Mucosa of stomach (tissue), 1 donor: Measurements from ENCODE around the gene FTCD.

Experiments used
- H3K27me3 ChIP-seq: one replicate; pipeline ENCODE4 v1.7.0; 2013; ENCODE audit warnings: mild to moderate bottlenecking, low read length; ENCODE audit not compliant: control insufficient read depth, insufficient read depth
- H3K36me3 ChIP-seq: one replicate; pipeline ENCODE4 v1.7.0; 2013; ENCODE audit warnings: low read length; ENCODE audit not compliant: control insufficient read depth, insufficient read depth
- H3K4me1 ChIP-seq: one replicate; pipeline ENCODE4 v1.7.0; 2013; ENCODE audit warnings: mild to moderate bottlenecking, low read length; ENCODE audit not compliant: control insufficient read depth, insufficient read depth
- H3K4me3 ChIP-seq: one replicate; pipeline ENCODE4 v1.7.0; 2013; ENCODE audit warnings: low read length
- H3K9ac ChIP-seq: one replicate; pipeline ENCODE4 v1.7.0; 2013; ENCODE audit warnings: mild to moderate bottlenecking, low read length, moderate library complexity
- H3K9me3 ChIP-seq: one replicate; pipeline ENCODE4 v1.7.0; 2013; ENCODE audit warnings: mild to moderate bottlenecking, low read length, moderate library complexity; ENCODE audit not compliant: control insufficient read depth
- donor health status: Pancreatic carcinoma.

The FTCD gene

GRCh38 chr21:46161633-46162592, 6.5 kb upstream of the FTCD start:
- H3K36me3 ChIP-seq = no peaks in the 10 kb centered on the region
- H3K9me3 ChIP-seq = no peaks in the 10 kb centered on the region
- H3K4me3 ChIP-seq = no peak overlapping the region
- H3K9ac ChIP-seq = no peak overlapping the region
- no peaks in the 10 kb centered on the region for H3K27me3 ChIP-seq
- H3K4me1 ChIP-seq = no peaks in the 10 kb centered on the region

GRCh38 chr21:46160907-46161632, 5.7 kb upstream of the FTCD start:
- Histone ChIP-seq H3K27me3 (no peaks in the 10 kb centered on the region), H3K9me3 (no peaks in the 10 kb centered on the region), H3K4me1 (no peaks in the 10 kb centered on the region), H3K4me3 (no peak overlapping the region), H3K36me3 (no peaks in the 10 kb centered on the region), H3K9ac (no peak overlapping the region)

DNA sequence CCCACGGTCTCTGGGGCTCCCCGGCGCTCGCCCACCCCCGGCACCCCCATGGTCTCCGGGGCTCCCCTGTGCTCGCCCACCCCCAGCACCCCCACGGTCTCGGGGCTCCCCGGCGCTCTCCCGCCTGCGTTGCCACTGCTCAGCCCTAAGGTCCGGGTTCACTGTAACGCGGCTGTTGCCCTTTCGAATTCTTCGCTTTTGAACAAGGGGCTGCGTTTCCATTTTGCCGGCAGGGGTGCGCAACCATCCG, 5.2 kb upstream of the FTCD start:
- no peaks in the 10 kb centered on the region for H3K9me3 ChIP-seq
- no peak overlapping the region for H3K9ac ChIP-seq
- H3K4me1 ChIP-seq = no peaks in the 10 kb centered on the region
- no peaks in the 10 kb centered on the region for H3K36me3 ChIP-seq
- no peak overlapping the region for H3K4me3 ChIP-seq
- no peaks in the 10 kb centered on the region for H3K27me3 ChIP-seq

DNA sequence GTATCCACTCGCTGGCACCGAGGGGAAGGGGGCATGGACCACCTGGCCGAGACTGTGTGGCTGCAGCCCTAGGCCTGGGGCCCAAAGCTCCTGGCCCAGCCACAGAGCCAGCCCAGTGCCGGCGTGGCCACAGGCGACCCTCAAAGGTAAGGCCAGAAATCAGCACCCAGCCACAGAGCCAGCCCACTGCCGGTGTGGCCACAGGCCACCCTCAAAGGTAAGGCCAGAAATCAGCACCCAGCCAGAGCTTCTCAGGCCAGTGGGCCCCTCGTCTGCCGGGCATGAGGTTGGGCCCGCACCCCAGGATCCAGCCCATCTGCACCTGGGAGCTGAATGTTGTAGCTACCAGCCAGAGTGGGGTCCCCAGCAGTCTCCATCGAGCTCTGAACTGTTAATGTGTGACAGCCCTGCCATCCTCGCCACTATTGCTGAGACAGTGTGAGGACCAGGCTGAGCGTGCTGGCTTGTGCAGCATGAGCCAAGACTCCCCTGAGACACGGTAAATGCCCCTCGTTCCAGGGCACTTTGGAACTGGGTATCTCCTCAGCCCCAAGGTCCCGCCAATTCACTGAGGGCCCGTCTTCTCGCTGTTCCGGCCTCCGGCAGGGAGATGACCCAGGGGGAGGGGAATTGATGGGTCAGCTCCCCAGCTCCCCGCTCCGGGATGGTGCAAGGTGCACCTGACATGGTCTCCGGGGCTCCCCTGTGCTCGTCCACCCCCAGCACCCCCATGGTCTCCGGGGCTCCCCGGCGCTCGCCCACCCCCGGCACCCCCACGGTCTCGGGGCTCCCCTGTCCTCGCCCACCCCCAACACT, 4.7 kb upstream of the FTCD start:
- Histone ChIP-seq H3K9me3 (no peaks in the 10 kb centered on the region), H3K27me3 (no peaks in the 10 kb centered on the region), H3K4me1 (no peaks in the 10 kb centered on the region)

DNA sequence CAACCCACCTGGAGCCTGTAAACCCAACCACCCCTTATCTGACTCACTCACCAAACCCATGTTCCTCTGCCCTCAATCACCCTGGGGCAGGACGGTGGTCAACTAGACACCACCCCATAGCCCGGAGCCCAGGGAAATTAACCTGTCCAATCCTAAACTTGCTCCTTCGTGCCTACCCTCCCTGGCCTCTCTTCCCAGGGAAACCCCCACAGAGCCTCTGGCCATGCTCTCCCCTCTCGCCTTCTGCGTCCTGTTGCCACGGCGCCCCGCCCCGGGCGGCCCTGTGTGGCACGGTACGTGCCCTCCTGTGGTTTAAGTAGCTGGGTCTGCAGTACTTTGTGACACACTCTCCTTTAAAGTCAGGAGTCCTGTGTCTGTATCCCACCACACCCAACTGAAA, 4.0 kb upstream of the FTCD start:
- Histone ChIP-seq H3K4me1 (no peaks in the 10 kb centered on the region), H3K9me3 (no peaks in the 10 kb centered on the region), H3K4me3 (no peak overlapping the region), H3K27me3 (no peaks in the 10 kb centered on the region), H3K9ac (no peak overlapping the region), H3K36me3 (no peaks in the 10 kb centered on the region)

More for the DNA sequence above, 4.7 kb upstream of the FTCD start:
- H3K4me3 ChIP-seq = no peak overlapping the region
- H3K9ac ChIP-seq = no peak overlapping the region
- no peaks in the 10 kb centered on the region for H3K36me3 ChIP-seq

DNA sequence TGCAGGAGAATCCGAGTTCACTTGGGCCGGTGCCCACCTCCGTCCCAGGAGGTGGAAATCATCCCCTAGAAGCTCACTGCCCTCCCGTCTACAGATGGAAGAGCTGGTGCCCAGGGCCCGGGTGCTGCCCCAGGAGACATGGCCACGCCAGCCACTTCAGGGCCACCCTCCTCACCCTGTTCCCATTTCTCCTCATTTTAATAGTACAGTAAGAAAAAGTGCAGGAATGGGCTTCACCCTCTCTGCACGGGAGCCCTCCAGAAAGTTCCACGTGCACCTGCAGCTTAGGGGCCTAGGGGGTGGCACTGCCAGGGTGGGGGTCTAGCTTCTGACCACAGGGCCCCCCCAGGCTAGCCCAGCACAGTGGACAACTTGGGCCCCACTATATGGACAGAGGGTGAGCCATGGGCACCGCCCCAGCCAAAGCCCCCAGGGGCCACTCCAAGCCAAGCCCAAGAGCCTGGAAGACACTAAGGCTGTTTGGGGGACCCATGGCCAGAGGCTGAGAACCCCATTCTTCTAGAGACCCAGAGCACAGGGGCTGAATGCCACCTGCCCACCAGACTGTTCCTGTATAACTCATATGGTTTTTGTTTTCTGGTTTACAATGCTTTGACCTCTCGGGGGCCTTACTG, 3.4 kb upstream of the FTCD start:
- H3K36me3 ChIP-seq = no peaks in the 10 kb centered on the region
- H3K9ac ChIP-seq = no peak overlapping the region
- no peaks in the 10 kb centered on the region for H3K9me3 ChIP-seq
- no peaks in the 10 kb centered on the region for H3K4me1 ChIP-seq
- H3K4me3 ChIP-seq = no peak overlapping the region
- no peaks in the 10 kb centered on the region for H3K27me3 ChIP-seq

GRCh38 chr21:46157987-46158451, 2.6 kb upstream of the FTCD start:
- Histone ChIP-seq H3K4me1 (peaks cover 7% of the 10 kb centered on the region), H3K4me3 (no peak overlapping the region), H3K27me3 (no peaks in the 10 kb centered on the region), H3K9ac (no peak overlapping the region), H3K36me3 (no peaks in the 10 kb centered on the region), H3K9me3 (no peaks in the 10 kb centered on the region)

- H3K9ac ChIP-seq = no peak overlapping the region
- no peaks in the 10 kb centered on the region for H3K27me3 ChIP-seq
- no peak overlapping the region for H3K4me3 ChIP-seq
- H3K36me3 ChIP-seq = no peaks in the 10 kb centered on the region
- no peaks in the 10 kb centered on the region for H3K9me3 ChIP-seq
- peaks cover 10% of the 10 kb centered on the region for H3K4me1 ChIP-seq
These were observed 2.1 kb upstream of the FTCD start for GRCh38 chr21:46157396-46157986.

DNA sequence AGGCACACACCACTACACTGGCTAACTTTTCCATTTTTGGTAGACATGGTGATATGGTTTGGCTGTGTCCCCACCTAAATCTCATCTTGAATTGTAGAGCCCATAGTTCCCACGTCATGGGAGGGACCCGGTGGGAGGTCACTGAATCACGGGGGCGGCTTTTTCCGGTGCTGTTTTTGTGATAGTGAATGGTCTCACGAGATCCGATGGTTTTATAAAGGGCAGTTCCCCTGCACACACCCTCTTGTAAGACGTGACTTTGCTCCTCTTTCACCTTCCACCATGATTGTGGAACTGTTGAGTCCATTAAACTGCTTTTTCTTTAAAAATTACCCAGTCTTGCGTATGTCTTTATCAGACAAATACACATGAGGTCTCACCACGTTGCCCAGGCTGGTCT, 1.3 kb upstream of the FTCD start:
- Histone ChIP-seq H3K9me3 (no peaks in the 10 kb centered on the region), H3K9ac (no peak overlapping the region), H3K4me3 (no peak overlapping the region), H3K4me1 (peaks cover 10% of the 10 kb centered on the region), H3K36me3 (no peaks in the 10 kb centered on the region), H3K27me3 (no peaks in the 10 kb centered on the region)

GRCh38 chr21:46156378-46156645, 933 bp upstream of the FTCD start:
- Histone ChIP-seq H3K4me3 (no peak overlapping the region), H3K27me3 (no peaks in the 10 kb centered on the region), H3K36me3 (no peaks in the 10 kb centered on the region), H3K9ac (no peak overlapping the region), H3K9me3 (no peaks in the 10 kb centered on the region), H3K4me1 (peaks cover 10% of the 10 kb centered on the region)

DNA sequence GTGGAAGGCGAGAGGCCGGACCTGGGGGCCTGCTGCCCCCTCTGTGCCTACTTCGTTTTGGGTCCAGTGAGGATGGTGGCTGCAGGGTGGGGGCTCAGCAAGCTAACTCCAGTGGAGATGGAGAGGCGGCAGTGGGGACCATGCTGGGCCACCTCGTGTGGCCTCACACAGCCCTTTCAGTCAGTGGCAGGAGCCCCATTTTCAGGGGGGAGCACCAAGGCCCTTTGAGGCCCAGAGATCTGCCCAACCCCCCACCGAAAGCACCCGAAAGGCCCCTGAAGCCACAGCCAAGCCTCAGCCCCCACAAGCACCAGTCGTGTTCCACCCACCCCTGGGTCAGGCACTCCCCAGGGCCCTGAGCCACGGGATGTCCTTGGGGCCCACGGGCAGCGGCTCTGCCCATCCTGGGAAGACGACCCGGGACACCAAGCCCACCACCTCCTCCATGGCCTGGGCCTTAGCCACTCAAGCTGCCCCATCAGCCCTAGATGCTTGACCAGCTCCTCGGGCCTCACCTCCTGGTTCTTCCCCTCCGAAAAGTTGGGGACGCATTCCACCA, 345 bp downstream of the FTCD start:
- H3K27me3 ChIP-seq = no peaks in the 10 kb centered on the region
- H3K4me1 ChIP-seq = peaks cover 10% of the 10 kb centered on the region
- H3K9ac ChIP-seq = no peak overlapping the region
- H3K36me3 ChIP-seq = no peaks in the 10 kb centered on the region
- no peaks in the 10 kb centered on the region for H3K9me3 ChIP-seq
- H3K4me3 ChIP-seq = no peak overlapping the region
